SU-DHL-6 (cell line): ENCODE measurements around the gene TRAF4.

Experiments
- H2AFZ ChIP-seq: fragments of 200-600 bp; sonication (generic); 2 replicates; pipeline ENCODE4 v1.6.1; 2014; ENCODE audit warnings: low read depth, mild to moderate bottlenecking, moderate library complexity, mixed read lengths, antibody characterized with exemption, low read length; ENCODE audit not compliant: severe bottlenecking
- H3F3A ChIP-seq: fragments of 200-600 bp; shearing (Covaris generic); 2 replicates; pipeline ENCODE4 v1.6.0; 2016; ENCODE audit warnings: antibody characterized with exemption, mild to moderate bottlenecking; ENCODE audit not compliant: insufficient read depth
- H3K27ac ChIP-seq: fragments of 200-600 bp; sonication (generic); 2 replicates; pipeline ENCODE4 v1.5.1; 2016; ENCODE audit warnings: low read depth, mild to moderate bottlenecking, low read length, moderate library complexity, mixed read lengths
- H3K27me3 ChIP-seq: fragments of 200-600 bp; sonication (generic), shearing (Covaris generic); 2 replicates; pipeline ENCODE4 v1.6.0; 2014; ENCODE audit warnings: mild to moderate bottlenecking, low read length
- H3K36me3 ChIP-seq: fragments of 200-600 bp; sonication (generic); 2 replicates; pipeline ENCODE4 v1.6.1; 2014; ENCODE audit warnings: mild to moderate bottlenecking, low read length, mixed read lengths
- H3K4me2 ChIP-seq: fragments of 300-600, 200-600 bp; shearing (Covaris generic), sonication (generic); 2 replicates; pipeline ENCODE4 v1.6.0; 2014; ENCODE audit warnings: low read length, low read depth, mild to moderate bottlenecking; ENCODE audit not compliant: poor library complexity, severe bottlenecking
- H3K4me3 ChIP-seq: fragments of 200-600 bp; sonication (generic); 2 replicates; pipeline ENCODE4 v1.5.1; 2014; ENCODE audit warnings: antibody characterized with exemption, low read length, mild to moderate bottlenecking, mixed read lengths; ENCODE audit not compliant: insufficient read depth, poor library complexity, severe bottlenecking
- H3K79me2 ChIP-seq: fragments of 200-600 bp; sonication (generic); 2 replicates; pipeline ENCODE4 v1.6.1; 2014; ENCODE audit warnings: mild to moderate bottlenecking, low read length, moderate library complexity; ENCODE audit not compliant: insufficient read depth
- H3K9ac ChIP-seq: fragments of 200-600 bp; sonication (generic); 2 replicates; pipeline ENCODE4 v1.7.0; 2014; ENCODE audit warnings: mild to moderate bottlenecking, low read length
- H3K9me2 ChIP-seq: fragments of 200-600 bp; sonication (generic); replicated peaks from 2 replicates; pipeline ENCODE4 v1.6.1; 2014; ENCODE audit warnings: low read length; ENCODE audit not compliant: insufficient read depth
- H3K9me3 ChIP-seq: fragments of 200-600 bp; sonication (generic); 2 replicates; pipeline ENCODE4 v1.6.1; 2014; ENCODE audit warnings: low read length, mixed read lengths; ENCODE audit not compliant: insufficient read depth
- H4K20me1 ChIP-seq: fragments of 200-600 bp; sonication (generic); 2 replicates; pipeline ENCODE4 v1.6.1; 2014; ENCODE audit warnings: low read depth, mild to moderate bottlenecking, antibody characterized with exemption, low read length, moderate library complexity, mixed read lengths
- CTCF ChIP-seq: fragments of 200-600 bp; sonication (generic); IDR thresholded peaks from one replicate; pipeline ENCODE4 v1.5.1; 2017; ENCODE audit warnings: antibody characterized with exemption, mild to moderate bottlenecking, low read length, moderate library complexity; ENCODE audit not compliant: insufficient read depth, poor library complexity, severe bottlenecking
- EZH2phosphoT487 ChIP-seq: fragments of 200-600 bp; sonication (generic), shearing (Covaris generic); conservative IDR thresholded peaks from 2 replicates; pipeline ENCODE4 v1.6.1; 2018; ENCODE audit warnings: mild to moderate bottlenecking, antibody characterized with exemption, low read length, moderate library complexity, mixed read lengths

TRAF4 gene

GRCh38 chr17:28716740-28717577 lies 26.9 kb upstream of the TRAF4 start:
- H3K27me3 ChIP-seq = no peaks in the 10 kb centered on the region
- 0 out of 2 replicates have a peak, but pooled peaks cover 4% of the 10 kb centered on the region for H4K20me1 ChIP-seq
- H3K4me3 ChIP-seq = no peak overlapping the region
- H3K9me3 ChIP-seq = no peaks in the 10 kb centered on the region
- peaks cover 22% of the 10 kb centered on the region for H3K79me2 ChIP-seq
- peaks cover 12% of the 10 kb centered on the region for H3K36me3 ChIP-seq
- no peak overlapping the region for H3K27ac ChIP-seq
- no peak overlapping the region for H2AFZ ChIP-seq
- no peaks in the 10 kb centered on the region for H3K9me2 ChIP-seq
- no peak overlapping the region for H3K9ac ChIP-seq
- peaks cover 27% of the 10 kb centered on the region for H3F3A ChIP-seq
- TF ChIP-seq CTCF (no peak), EZH2phosphoT487 (no peak)
- H3K4me2 ChIP-seq = no peak overlapping the region

GRCh38 chr17:28717578-28718332 lies 26.1 kb upstream of the TRAF4 start, which contains the start of gene RAB34:
TSS of gene RAB34 (minus strand) at chr17:28717868. CDS start at chr17:28717266, 602 bp downstream.
- Histone ChIP-seq H3K27ac (no peak within 1 kb of the TSS), H3K9me3 (no peaks in the 10 kb centered on the region), H4K20me1 (0 out of 2 replicates have a peak, but pooled peaks cover 4% of the 10 kb centered on the region), H2AFZ (no peak within 1 kb of the TSS), H3K79me2 (peaks cover 30% of the 10 kb centered on the region), H3K4me3 (no peak within 1 kb of the TSS), H3K27me3 (no peaks in the 10 kb centered on the region), H3K9ac (no peak within 1 kb of the TSS), H3K9me2 (no peaks in the 10 kb centered on the region), H3F3A (peaks cover 27% of the 10 kb centered on the region), H3K4me2 (peak within 1 kb of the TSS; percentile 97), H3K36me3 (peaks cover 16% of the 10 kb centered on the region)
- TF ChIP-seq EZH2phosphoT487 = no peak
- no peak for TF ChIP-seq CTCF

- no peak overlapping the region for H2AFZ ChIP-seq
- TF ChIP-seq CTCF (no peak), EZH2phosphoT487 (no peak)
- peaks cover 21% of the 10 kb centered on the region for H3K36me3 ChIP-seq
- H3K4me3 ChIP-seq = no peak overlapping the region
- no peak overlapping the region for H3K27ac ChIP-seq
- no peaks in the 10 kb centered on the region for H3K27me3 ChIP-seq
- 0 out of 2 replicates have a peak, but pooled peaks cover 4% of the 10 kb centered on the region for H4K20me1 ChIP-seq
- no peaks in the 10 kb centered on the region for H3K9me2 ChIP-seq
- no peaks in the 10 kb centered on the region for H3K9me3 ChIP-seq
- H3K79me2 ChIP-seq = peaks cover 34% of the 10 kb centered on the region
- peak overlapping the region; percentile 97 for H3K4me2 ChIP-seq
- peaks cover 34% of the 10 kb centered on the region for H3F3A ChIP-seq
- no peak overlapping the region for H3K9ac ChIP-seq
These were observed 25.3 kb upstream of the TRAF4 start for GRCh38 chr17:28718333-28719020.
